Measurements from ENCODE around the gene FAM53A. TPM values are rescaled to one million over a fixed set of nuclear protein-coding genes. Genes with fewer than 3 reads are reported as not detected.

The FAM53A gene, protein sequence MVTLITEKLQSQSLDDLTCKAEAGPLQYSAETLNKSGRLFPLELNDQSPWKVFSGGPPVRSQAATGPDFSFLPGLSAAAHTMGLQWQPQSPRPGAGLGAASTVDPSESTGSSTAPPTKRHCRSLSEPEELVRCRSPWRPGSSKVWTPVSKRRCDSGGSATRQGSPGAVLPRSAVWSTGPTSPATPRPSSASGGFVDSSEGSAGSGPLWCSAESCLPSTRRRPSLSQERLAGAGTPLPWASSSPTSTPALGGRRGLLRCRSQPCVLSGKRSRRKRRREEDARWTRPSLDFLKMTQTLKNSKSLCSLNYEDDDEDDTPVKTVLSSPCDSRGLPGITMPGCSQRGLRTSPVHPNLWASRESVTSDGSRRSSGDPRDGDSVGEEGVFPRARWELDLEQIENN
- 3.3 and 7.8 TPM in 2 replicates for total RNA-seq

DNA sequence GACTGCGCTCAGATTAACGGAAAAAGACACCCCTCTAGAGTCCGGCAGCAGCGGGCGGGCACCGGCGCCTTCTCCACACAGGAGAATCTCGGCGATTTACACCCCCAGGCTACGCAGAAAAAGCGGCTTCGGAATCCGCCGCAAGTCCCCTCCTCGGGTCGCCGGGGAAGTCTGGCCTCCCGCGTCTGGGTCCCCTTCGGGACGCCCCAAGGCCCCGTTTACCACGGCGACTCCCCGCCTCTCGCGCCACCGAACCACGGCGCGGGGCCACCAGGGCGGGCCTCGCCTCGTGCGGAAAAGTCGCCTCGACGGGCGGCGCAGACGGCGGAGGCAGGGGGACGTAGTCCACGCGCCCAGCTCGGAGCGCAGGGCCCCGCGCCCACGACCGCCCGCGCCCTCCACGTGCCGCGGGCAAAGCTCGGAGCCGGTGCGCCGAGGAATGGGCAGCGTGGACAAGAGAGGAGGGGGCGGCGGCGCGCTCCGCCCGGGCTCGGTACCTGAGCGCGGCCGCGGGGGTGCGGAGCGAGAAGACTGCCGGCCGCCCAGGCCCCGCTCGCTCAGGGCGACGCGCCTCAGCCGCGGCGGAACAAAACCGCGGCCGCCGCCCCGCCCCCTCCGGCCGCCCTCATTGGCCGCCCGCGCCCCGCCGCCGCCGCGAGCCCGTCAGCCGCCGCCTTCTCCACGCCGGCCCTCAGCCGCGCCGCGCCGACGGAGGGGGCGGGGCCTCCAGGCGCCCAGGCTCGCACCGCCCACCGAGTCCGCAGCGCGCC is at the start of gene FAM53A:
Gene FAM53A, minus strand, starts transcription at position 578 of the 770 bp plus-strand sequence. CDS start 15,572 bp downstream, outside the sequence.

DNA sequence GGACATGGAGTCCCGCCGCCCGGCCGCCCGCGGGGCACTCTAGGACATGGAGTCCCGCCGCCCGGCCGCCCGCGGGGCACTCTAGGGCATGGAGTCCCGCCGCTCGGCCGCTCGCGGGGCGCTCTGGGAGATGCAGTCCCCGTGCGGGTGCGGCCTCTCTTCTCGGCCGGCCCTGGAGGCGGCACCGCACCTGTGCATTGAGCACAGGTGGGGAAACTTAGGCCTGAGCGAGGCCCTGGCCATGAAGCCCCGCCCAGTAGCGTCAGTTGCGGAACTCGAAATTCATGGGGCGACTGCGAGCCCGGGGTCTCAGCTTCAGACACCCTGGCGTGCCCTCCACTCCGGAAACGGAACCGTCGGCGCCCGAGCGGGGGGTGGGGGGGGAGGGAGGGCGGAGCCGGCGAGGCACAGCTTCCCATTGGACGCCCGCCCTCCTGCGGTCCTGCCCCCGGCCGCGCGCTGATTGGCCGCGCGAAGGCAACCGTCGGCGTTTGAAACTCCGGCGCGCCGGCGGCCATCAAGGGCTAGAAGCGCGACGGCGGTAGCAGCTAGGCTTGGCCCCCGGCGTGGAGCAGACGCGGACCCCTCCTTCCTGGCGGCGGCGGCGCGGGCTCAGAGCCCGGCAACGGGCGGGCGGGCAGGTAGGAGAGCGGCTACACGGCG is 37.0 kb upstream of the FAM53A start, which contains the start of the genes TACC3 and TMEM129:
Gene TACC3, plus strand, starts transcription at position 519 of the 663 bp plus-strand sequence. CDS start 1,901 bp downstream, outside the sequence.
Gene TMEM129, minus strand, starts transcription at position 321 of the 663 bp plus-strand sequence. CDS start 486 bp downstream, outside the sequence.

DNA sequence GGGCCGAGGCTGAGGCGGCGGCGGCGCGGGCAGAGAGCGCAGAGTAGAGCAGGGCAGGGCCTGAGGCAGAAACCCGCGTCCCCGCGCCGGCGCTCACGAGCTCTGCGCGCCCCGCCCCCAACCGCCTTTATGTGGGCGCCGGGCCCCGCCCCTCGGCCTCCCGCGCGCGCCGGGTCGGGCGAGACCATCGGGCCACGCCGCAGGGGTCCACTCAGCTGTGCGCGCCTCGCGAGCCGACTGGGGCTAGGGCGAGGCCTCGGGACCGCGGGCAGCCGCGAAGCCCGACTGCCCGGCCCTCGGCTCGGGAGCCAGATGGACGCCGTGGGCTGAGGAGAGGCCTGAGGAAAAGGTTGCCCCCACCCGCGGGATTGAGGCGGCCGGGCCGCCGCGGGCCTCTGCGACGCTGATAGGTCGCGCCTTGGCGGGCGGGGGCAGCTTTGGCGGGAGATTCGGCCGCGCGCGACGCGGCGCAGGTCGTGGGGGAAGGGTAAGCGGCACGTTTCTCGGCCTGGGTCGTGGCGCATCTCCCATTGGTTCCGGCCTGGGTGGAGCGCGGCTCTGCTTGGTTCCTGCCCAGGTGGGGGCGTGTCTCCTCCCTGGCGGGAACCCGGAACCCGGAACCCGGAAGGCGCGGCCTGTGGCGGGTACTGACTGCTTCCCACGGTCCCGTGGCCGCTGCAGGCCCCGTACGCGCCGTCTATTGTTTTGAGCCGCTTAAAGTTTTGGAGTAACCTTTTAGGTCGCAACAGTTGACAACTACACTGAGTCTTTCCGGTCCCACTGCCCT is 28.3 kb upstream of the FAM53A start, which contains the start of gene SLBP:
Gene SLBP, minus strand, starts transcription at position 104 of the 787 bp plus-strand sequence. CDS start 131 bp downstream, outside the sequence.

Other genes starting within 250 kb of the FAM53A start
- gene SLBP, start 28.0 kb upstream of the FAM53A start, total RNA-seq = 52.3 and 80.5 TPM in 2 replicates
- gene TMEM129, start 37.0 kb upstream of the FAM53A start, total RNA-seq = 51.0 and 71.2 TPM in 2 replicates
- gene TACC3, start 37.2 kb upstream of the FAM53A start, total RNA-seq = 1.9 and 2.8 TPM in 2 replicates
- gene FGFR3, start 109.0 kb upstream of the FAM53A start, total RNA-seq = 1.2 and 2.2 TPM in 2 replicates
- gene LETM1, start 171.8 kb upstream of the FAM53A start, total RNA-seq = 32.2 and 34.7 TPM in 2 replicates
- 12.3 and 20.9 TPM in 2 replicates for gene NSD2, start 187.1 kb upstream of the FAM53A start, total RNA-seq

Measured in pericardium fibroblast (primary cell).